Peyer's patch (tissue), 4 donors: ENCODE results near the gene C1RL.

Source experiments
- POLR2A ChIP-seq, 2 donors: fragments of 450-650 bp; IDR thresholded peaks; one replicate each; pipeline ENCODE4 v1.5.1; 2017; ENCODE audit warnings: antibody characterized with exemption in 2 of 2, mild to moderate bottlenecking in 2 of 2, moderate library complexity in 2 of 2
- TF ChIP-seq, protein P1 (sequence below), 6 experiments: fragments of 450-650 bp in 4 of 6; fragments of 200-600 bp in 2 of 6; sonication (generic) in 1 of 6; IDR thresholded peaks; one replicate each; pipeline ENCODE4 v1.5.1; 2017 to 2019; ENCODE audit warnings: antibody characterized with exemption in 6 of 6, mild to moderate bottlenecking in 3 of 6, moderate library complexity in 1 of 6

- TF ChIP-seq POLR2A (IDR thresholded peaks at IDR 0.05), result no peak
- TF ChIP-seq, protein P1, sequence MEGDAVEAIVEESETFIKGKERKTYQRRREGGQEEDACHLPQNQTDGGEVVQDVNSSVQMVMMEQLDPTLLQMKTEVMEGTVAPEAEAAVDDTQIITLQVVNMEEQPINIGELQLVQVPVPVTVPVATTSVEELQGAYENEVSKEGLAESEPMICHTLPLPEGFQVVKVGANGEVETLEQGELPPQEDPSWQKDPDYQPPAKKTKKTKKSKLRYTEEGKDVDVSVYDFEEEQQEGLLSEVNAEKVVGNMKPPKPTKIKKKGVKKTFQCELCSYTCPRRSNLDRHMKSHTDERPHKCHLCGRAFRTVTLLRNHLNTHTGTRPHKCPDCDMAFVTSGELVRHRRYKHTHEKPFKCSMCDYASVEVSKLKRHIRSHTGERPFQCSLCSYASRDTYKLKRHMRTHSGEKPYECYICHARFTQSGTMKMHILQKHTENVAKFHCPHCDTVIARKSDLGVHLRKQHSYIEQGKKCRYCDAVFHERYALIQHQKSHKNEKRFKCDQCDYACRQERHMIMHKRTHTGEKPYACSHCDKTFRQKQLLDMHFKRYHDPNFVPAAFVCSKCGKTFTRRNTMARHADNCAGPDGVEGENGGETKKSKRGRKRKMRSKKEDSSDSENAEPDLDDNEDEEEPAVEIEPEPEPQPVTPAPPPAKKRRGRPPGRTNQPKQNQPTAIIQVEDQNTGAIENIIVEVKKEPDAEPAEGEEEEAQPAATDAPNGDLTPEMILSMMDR (IDR thresholded peaks at IDR 0.05), result no peak
Observed at GRCh38 chr12:7142809-7143465, 33.9 kb upstream of the C1RL start.
